Stimulated activated CD8-positive, alpha-beta memory T cell treated with anti-CD3 and anti-CD28 coated beads, Interleukin-4, amount 100 ng/mL, for 24 hours (primary cell): Measurements from ENCODE around the gene SPINDOC.
"Not testable (repeated sequence)": the region's sequence is repeated elsewhere in the genome, so short reads cannot be mapped to it uniquely, and the experiment has no call there.

Experiments used
- DNase-seq: peaks from one replicate; pipeline ENCODE4 v3.0.0-alpha.2; 2020; ENCODE audit warnings: low read depth

SPINDOC gene

DNA sequence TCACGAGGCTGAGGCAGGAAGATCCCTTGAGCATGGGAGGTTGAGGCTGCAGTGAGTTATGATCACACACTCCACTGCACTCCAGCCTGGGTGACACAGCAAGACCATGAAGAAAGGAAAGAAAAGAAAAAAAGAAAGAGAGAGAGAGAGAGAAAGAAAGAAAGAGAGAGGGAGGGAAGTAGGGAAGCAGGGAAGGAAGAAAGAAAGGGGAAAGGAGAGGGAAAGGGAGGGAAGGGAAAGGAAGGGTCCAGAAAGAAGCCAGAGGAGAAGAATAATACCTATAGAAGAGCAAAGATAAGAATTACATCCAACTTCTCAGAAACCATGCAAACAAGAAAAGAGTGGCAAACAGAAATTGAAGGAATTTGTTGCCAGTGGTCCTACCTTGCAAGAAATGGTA lies 27.4 kb upstream of the SPINDOC start:
- no peak for DNase-seq

- no peak for DNase-seq
Measured at GRCh38 chr11:63791495-63792167, 21.6 kb upstream of the SPINDOC start.

GRCh38 chr11:63793161-63793560 lies 20.1 kb upstream of the SPINDOC start:
- DNase-seq: no peak

GRCh38 chr11:63795066-63795465 lies 18.2 kb upstream of the SPINDOC start:
- no peak for DNase-seq

- no peak for DNase-seq
Measured at GRCh38 chr11:63800921-63801320, 12.3 kb upstream of the SPINDOC start.

- no peak for DNase-seq
Measured at GRCh38 chr11:63802637-63803414, 10.4 kb upstream of the SPINDOC start.

- no peak for DNase-seq
Measured at GRCh38 chr11:63804259-63804658, 9.0 kb upstream of the SPINDOC start.

GRCh38 chr11:63805844-63806415 lies 7.3 kb upstream of the SPINDOC start:
- no peak for DNase-seq

- not testable (repeated sequence) for DNase-seq
Measured at GRCh38 chr11:63810383-63810782, 2.9 kb upstream of the SPINDOC start.

- no peak for DNase-seq
Measured at GRCh38 chr11:63811522-63811921, 1.7 kb upstream of the SPINDOC start.

DNA sequence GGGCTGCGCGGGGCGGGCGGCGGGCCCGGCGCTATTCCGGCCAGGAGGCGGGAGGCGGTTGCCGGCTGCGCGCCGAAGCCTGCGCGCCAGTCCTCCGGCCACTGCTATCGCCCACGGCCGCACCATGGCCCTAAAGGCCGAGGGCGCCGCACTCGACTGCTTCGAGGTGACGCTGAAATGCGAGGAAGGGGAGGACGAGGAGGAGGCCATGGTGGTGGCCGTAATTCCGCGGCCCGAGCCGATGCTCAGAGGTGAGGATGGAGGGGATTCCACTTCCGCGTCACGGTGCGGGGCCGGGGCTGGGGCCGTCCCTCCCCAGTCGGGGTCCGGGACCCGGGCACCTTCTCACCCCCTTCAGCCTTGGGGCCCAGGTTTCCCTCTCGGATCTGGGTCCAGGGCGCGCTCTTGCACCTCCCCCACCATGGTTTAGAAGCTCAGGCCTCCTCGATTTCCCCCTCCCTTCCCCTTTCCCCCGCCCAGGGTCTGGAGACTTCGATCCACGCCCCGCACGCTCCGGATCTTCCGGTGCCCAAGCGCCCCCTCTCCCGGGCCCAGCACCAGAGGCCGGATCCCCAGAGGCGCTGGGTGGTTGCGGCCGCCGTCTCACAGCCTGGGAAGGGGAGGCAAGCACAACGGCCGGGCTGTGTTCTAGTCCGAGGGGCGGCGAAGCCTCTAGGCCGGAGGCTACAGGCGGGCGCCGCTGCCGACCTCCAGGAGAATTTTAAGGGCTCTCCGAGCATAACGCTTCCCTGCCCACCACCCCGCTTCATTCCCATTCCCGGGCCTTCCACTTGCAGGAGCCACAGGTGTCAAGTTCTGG lies 517 bp downstream of the SPINDOC start:
- DNase-seq: peak; percentile 23

- DNase-seq: no peak
Measured at GRCh38 chr11:63814383-63814736, 1.1 kb downstream of the SPINDOC start.

DNA sequence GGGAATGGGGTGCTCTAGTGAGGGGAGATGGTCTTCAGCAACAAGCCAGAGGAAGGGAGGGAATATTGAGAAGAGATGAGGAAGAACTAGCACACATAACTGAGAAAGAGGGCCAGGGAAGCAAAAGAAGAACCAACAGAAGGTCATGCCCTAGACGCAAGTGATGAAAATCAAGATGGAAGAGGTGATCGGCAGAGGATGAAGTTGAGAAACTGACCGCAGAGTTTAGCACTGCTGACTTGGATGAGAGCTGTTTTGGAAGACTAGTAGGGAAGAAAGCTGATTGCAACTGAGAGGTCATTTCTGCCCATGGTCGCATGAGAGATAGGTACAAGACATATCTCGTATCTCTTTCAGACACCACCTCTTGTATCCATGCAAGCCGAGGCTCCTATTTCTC lies 2.9 kb downstream of the SPINDOC start:
- DNase-seq: no peak

DNA sequence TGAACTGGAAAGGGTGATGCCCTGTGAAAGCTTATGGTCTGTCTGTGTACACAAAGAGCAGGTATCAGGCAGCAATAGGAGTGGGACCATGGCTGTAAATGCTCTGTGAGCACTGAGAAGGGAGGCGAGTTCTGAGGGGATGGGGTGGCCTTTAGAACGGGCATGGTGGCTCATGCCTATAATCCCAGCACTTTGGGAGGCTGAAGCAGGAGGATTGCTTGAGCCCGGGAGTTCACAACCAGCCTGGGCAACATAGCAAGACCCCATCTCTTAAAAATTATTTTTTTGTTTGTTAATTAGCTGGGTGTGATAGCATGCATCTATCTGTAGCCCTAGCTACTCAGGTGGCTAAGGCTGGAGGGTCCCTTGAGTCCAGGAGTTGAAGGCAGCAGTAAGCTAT lies 3.5 kb downstream of the SPINDOC start:
- DNase-seq: no peak

DNA sequence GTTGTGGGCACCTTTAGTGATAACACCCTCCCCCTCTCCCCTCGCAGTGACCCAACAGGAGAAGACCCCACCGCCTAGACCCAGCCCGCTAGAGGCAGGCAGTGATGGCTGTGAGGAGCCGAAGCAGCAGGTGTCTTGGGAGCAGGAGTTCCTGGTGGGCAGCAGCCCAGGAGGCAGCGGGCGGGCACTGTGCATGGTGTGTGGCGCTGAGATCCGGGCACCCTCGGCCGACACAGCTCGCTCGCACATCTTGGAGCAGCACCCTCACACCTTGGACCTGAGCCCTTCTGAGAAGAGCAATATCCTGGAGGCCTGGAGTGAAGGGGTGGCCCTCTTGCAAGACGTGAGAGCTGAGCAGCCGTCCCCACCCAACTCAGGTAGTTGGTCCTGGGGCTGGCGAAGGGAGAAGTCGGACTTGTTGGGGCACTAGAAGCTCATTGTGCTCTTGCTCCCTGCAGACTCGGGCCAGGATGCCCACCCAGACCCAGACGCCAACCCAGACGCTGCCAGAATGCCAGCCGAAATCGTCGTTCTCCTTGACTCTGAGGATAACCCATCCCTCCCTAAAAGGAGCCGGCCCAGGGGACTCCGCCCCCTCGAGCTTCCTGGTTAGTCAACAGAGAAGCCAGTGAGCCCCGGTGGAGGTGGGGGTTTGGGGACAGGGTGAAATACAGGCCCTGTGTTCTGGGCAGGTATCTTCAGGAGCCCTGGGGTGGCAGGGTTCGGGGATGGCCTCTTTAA lies 4.7 kb downstream of the SPINDOC start:
- DNase-seq: no peak

GRCh38 chr11:63818609-63819008 lies 5.4 kb downstream of the SPINDOC start:
- no peak for DNase-seq

- DNase-seq: no peak
Measured at GRCh38 chr11:63821411-63821810, 8.2 kb downstream of the SPINDOC start.

- DNase-seq: no peak
Measured at GRCh38 chr11:63826471-63827190, 13.4 kb downstream of the SPINDOC start.

GRCh38 chr11:63829823-63830489 lies 16.7 kb downstream of the SPINDOC start:
- DNase-seq: no peak

DNA sequence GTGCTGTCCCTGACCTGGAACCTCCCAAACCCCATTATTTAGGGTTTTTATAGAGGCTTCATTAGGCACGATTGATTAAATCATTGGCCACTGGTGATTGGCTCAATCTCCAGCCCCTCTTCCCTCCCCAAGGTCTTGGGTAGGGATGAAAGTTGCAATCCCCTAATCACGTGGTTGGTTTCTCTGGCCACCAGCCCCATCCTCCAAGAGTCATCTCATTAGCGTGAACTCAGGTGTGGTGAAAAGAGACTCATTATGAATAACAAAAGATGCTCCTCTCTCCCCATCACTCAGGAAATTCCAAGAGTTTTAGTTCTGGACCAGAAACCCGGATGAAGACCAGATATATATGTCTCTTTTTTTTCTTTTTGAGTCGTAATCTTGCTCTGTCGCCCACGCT lies 18.1 kb downstream of the SPINDOC start:
- DNase-seq: no peak

- DNase-seq: no peak
Measured at GRCh38 chr11:63832336-63832735, 19.1 kb downstream of the SPINDOC start.
